ENCODE measurements around the gene SIRPG. TPM values are rescaled to one million over a fixed set of nuclear protein-coding genes. Genes with fewer than 3 reads are reported as not detected.

The SIRPG gene
- total and polyA plus RNA-seq, 2 of the 8 experiments (the other 6 are each of a cell fraction or from before 2014, with no cell fraction given) = 0.08 TPM; not detected in 1

DNA sequence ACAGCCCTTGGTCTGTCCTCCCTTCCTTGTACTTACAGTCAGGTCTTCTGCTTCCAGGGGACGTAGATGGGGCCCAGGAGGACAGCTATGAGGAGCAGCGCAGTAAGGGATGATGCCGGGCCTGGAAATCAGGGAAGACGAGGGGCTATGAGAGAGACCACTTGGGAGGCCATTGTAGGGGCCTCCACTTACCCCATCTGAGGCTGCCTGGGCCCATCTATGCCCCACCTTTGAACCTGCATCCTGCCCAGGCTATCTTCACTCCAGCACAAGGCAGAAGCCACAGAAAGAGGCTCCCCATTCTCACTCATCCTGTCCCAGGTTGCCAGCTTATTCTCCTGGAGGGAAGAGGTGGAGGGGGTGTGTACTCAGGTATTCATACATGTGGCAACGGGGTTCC lies 27.4 kb downstream of the SIRPG start:
- H2BK5ac ChIP-seq (ENCODE audit: low read depth, low read length) = no peak overlapping the region
- H3K4me1 ChIP-seq (replicated peaks in 1 of 4; ENCODE audit: control insufficient read depth in 3 of 4, insufficient read depth in 4 of 4, low read length in 3 of 4) = peaks cover 0 to 9% (median 3%) of the 10 kb centered on the region in 4 experiments; a peak in 3 of 7 replicates
- DNase-seq (ENCODE audit: low read depth in 1 of 2, low spot score in 2 of 2) = no peak
- WGBS, 2 experiments (ENCODE audit: extremely low coverage in 1 of 2, insufficient coverage in 1 of 2, insufficient read length in 1 of 2, insufficient replicate concordance in 2 of 2, low coverage in 1 of 2, low lambda C conversion rate in 2 of 2, missing lambda C conversion rate in 1 of 2) = 80% methylated on average over 5 of the region's 5 CpGs; no CpG with 5 or more reads in 1 of the 2 experiments
- H4K91ac ChIP-seq (replicated peaks; ENCODE audit: insufficient read length, low read length) = no peak overlapping the region
- H3K27me3 ChIP-seq (replicated peaks in 1 of 4; ENCODE audit: control insufficient read depth in 3 of 4, extremely low read depth in 1 of 4, insufficient read depth in 3 of 4, low read length in 3 of 4) = no peaks in the 10 kb centered on the region
- no peaks in the 10 kb centered on the region for H3K23me2 ChIP-seq (ENCODE audit: low read depth, low read length)
- H3K18ac ChIP-seq (ENCODE audit: extremely low read depth, low read length) = no peak overlapping the region
- no peak overlapping the region for H3K56ac ChIP-seq (replicated peaks; ENCODE audit: insufficient read length, low read depth, low read length)
- H3K4me2 ChIP-seq (ENCODE audit: insufficient read depth in 1 of 2, low read depth in 2 of 2, low read length in 2 of 2) = no peak overlapping the region
- no peak overlapping the region for H3K27ac ChIP-seq (ENCODE audit: low read depth, low read length)
- ChIA-PET CTCF (ENCODE audit: partially characterized antibody) (interaction anchor here (1.1 kb wide), 1 partner anchor 127 kb away, joined by 3 read pairs; no protein-coding TSS in a partner anchor), POLR2A (ENCODE audit: partially characterized antibody) (no interaction called here)
- TF ChIP-seq CBX5 (IDR thresholded peaks at IDR 0.05; ENCODE audit: low read depth, low read length) (no peak), TEAD4 (IDR thresholded peaks at IDR 0.05; ENCODE audit: low read depth, low read length) (no peak), GTF2F1 (IDR thresholded peaks at IDR 0.05; ENCODE audit: borderline replicate concordance, low read depth, low read length) (no peak), SAP30 (IDR thresholded peaks at IDR 0.05; ENCODE audit: insufficient read depth, insufficient replicate concordance, low read length) (no peak), ASH2L (IDR thresholded peaks at IDR 0.05; ENCODE audit: low read length) (no peak), SRF (IDR thresholded peaks at IDR 0.05; ENCODE audit: low read depth, low read length) (no peak), NANOG (IDR thresholded peaks at IDR 0.05; ENCODE audit: insufficient read depth, low read depth, low read length, poor library complexity, severe bottlenecking) (no peak), CHD2 (IDR thresholded peaks at IDR 0.05; ENCODE audit: low read length) (no peak), SIN3A (conservative IDR thresholded peaks at IDR 0.05 in 1 of 2, IDR thresholded peaks at IDR 0.05 in 1 of 2; ENCODE audit: low read depth in 1 of 2, low read length in 2 of 2) (no peak), MAFK (IDR thresholded peaks at IDR 0.05; ENCODE audit: low read depth, low read length) (no peak)
- H3K79me1 ChIP-seq (ENCODE audit: low read depth, low read length) = no peaks in the 10 kb centered on the region
- H3K4me3 ChIP-seq (ENCODE audit: extremely low read depth in 1 of 4, insufficient read depth in 2 of 4, low read depth in 3 of 4, low read length in 4 of 4) = no peak overlapping the region
- H3K79me2 ChIP-seq (ENCODE audit: control insufficient read depth in 1 of 2, insufficient read depth in 2 of 2, low read length in 2 of 2) = no peaks in the 10 kb centered on the region
- no peak overlapping the region for H2BK120ac ChIP-seq (replicated peaks; ENCODE audit: low read depth, low read length)
- no peaks in the 10 kb centered on the region for H3K9me3 ChIP-seq (ENCODE audit: insufficient read depth in 2 of 2, low read depth in 1 of 2, low read length in 1 of 2)
- no peak overlapping the region for H3K4ac ChIP-seq (replicated peaks; ENCODE audit: insufficient read length, low read depth, low read length)
- no peaks in the 10 kb centered on the region for H4K20me1 ChIP-seq (replicated peaks in 1 of 2; ENCODE audit: control insufficient read depth in 1 of 2, insufficient read depth in 2 of 2, low read length in 2 of 2)
- H2BK15ac ChIP-seq (ENCODE audit: low read length) = no peak overlapping the region
- H2BK20ac ChIP-seq (ENCODE audit: low read length) = no peak overlapping the region
- H2BK12ac ChIP-seq (ENCODE audit: low read depth, low read length) = no peak overlapping the region
- no peak overlapping the region for H3K14ac ChIP-seq (ENCODE audit: insufficient read length)
- H2AK5ac ChIP-seq (ENCODE audit: low read depth, low read length) = no peak overlapping the region
- H3K23ac ChIP-seq (ENCODE audit: insufficient read length) = no peak overlapping the region
- no peak for FAIRE-seq
- H4K5ac ChIP-seq (ENCODE audit: insufficient read length, low read depth, low read length) = no peak overlapping the region
- H3K9ac ChIP-seq (replicated peaks in 1 of 4; ENCODE audit: extremely low read depth in 1 of 4, low read depth in 3 of 4, low read length in 3 of 4) = no peak overlapping the region
- H2AFZ ChIP-seq (ENCODE audit: low read length) = no peak overlapping the region
- no peaks in the 10 kb centered on the region for H3K36me3 ChIP-seq (ENCODE audit: control insufficient read depth in 2 of 4, insufficient read depth in 4 of 4, low read length in 3 of 4)
- no peak overlapping the region for H4K8ac ChIP-seq (ENCODE audit: extremely low read depth, insufficient read depth, low read length)
